Measurements from ENCODE around the gene ADGRD1.

Gene ADGRD1

DNA sequence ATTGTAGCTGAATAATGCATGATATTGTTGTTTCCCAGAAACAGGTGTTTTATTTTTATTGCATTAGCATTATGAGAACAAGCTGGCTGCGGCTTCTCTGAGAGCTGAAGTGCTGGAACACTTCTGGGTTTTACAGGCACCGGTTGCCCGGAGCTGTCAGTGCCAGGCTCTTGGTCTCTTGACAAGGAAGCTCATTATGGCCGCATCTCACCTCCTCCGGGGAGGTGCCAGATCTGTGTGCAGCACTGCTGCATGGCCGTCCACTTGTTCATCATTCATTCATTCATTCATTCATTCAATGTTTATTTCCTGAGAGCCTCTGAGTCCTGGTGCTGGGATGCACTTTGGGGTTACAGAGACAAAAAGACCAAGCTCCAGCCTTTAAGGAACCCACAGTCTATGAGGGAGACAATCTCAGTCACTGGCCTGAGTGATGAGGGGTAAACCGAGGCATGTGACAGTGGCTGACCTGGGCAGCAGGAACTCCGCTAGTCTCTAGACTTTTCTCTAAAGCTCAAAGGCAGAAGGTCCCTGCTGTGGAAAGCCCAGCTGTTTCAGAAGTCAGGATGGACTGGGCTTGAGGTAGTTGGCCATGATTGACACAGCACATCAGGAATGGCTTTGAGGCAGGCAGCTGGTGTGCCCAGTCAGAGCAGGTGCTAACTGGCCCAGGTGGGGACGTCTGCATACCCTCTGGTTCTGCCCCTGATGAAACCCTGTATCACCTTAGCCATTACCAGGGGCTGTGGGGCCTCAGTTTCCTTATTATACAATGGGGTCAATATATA is 181.0 kb downstream of the ADGRD1 start (continued):
- TF ChIP-seq, protein P1, sequence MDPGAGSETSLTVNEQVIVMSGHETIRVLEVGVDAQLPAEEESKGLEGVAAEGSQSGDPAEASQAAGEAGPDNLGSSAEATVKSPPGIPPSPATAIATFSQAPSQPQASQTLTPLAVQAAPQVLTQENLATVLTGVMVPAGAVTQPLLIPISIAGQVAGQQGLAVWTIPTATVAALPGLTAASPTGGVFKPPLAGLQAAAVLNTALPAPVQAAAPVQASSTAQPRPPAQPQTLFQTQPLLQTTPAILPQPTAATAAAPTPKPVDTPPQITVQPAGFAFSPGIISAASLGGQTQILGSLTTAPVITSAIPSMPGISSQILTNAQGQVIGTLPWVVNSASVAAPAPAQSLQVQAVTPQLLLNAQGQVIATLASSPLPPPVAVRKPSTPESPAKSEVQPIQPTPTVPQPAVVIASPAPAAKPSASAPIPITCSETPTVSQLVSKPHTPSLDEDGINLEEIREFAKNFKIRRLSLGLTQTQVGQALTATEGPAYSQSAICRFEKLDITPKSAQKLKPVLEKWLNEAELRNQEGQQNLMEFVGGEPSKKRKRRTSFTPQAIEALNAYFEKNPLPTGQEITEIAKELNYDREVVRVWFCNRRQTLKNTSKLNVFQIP (CRISPR knock-in tag; IDR thresholded peaks at IDR 0.05; ENCODE audit: borderline replicate concordance, low read depth): no peak
- TF ChIP-seq TOX (CRISPR knock-in tag; IDR thresholded peaks at IDR 0.05; ENCODE audit: borderline replicate concordance) (no peak), GLIS3 (CRISPR knock-in tag; IDR thresholded peaks at IDR 0.05) (no peak), ZC3H10 (CRISPR knock-in tag; IDR thresholded peaks at IDR 0.05) (no peak), BACH2 (CRISPR knock-in tag; IDR thresholded peaks at IDR 0.05; ENCODE audit: borderline replicate concordance) (no peak)
- TF ChIP-seq, protein P2, sequence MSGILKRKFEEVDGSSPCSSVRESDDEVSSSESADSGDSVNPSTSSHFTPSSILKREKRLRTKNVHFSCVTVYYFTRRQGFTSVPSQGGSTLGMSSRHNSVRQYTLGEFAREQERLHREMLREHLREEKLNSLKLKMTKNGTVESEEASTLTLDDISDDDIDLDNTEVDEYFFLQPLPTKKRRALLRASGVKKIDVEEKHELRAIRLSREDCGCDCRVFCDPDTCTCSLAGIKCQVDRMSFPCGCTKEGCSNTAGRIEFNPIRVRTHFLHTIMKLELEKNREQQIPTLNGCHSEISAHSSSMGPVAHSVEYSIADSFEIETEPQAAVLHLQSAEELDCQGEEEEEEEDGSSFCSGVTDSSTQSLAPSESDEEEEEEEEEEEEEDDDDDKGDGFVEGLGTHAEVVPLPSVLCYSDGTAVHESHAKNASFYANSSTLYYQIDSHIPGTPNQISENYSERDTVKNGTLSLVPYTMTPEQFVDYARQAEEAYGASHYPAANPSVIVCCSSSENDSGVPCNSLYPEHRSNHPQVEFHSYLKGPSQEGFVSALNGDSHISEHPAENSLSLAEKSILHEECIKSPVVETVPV (CRISPR knock-in tag; IDR thresholded peaks at IDR 0.05): no peak

DNA sequence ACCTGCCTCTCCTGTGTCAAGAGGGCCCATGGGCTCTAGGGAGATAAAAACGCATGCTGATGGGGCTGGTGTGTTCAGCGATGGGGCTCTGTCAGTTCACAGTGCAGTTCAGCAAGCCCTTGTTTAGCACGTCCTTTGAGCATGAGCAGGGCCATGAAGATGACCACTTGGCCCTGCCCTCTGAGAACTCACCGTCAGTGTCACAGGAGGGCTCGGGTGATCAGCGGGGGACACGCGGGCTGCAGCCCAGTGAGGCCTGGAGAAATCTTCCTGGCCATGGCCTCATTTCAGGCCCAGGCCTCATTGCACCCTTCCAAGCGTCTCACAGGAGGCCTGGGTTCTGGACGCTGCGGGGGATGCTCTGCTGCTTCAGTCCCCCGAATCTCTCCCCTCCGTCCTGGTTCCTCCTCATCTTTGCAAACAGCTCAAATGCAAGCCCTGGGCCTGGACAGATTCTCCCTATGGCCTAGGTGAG is 181.6 kb downstream of the ADGRD1 start:
- no peak for ATAC-seq
- TF ChIP-seq ZC3H10 (CRISPR knock-in tag; IDR thresholded peaks at IDR 0.05) (no peak), ZNF8 (CRISPR knock-in tag; IDR thresholded peaks at IDR 0.05) (no peak), ISL1 (CRISPR knock-in tag; IDR thresholded peaks at IDR 0.05) (no peak), OSR1 (CRISPR knock-in tag; IDR thresholded peaks at IDR 0.05) (no peak), TOX (CRISPR knock-in tag; IDR thresholded peaks at IDR 0.05; ENCODE audit: borderline replicate concordance) (no peak), ZFP3 (CRISPR knock-in tag; IDR thresholded peaks at IDR 0.05) (no peak), CSDC2 (CRISPR knock-in tag; IDR thresholded peaks at IDR 0.05) (no peak), ZNF565 (CRISPR knock-in tag; conservative IDR thresholded peaks at IDR 0.05; ENCODE audit: low read depth) (no peak)
- TF ChIP-seq, protein P3, sequence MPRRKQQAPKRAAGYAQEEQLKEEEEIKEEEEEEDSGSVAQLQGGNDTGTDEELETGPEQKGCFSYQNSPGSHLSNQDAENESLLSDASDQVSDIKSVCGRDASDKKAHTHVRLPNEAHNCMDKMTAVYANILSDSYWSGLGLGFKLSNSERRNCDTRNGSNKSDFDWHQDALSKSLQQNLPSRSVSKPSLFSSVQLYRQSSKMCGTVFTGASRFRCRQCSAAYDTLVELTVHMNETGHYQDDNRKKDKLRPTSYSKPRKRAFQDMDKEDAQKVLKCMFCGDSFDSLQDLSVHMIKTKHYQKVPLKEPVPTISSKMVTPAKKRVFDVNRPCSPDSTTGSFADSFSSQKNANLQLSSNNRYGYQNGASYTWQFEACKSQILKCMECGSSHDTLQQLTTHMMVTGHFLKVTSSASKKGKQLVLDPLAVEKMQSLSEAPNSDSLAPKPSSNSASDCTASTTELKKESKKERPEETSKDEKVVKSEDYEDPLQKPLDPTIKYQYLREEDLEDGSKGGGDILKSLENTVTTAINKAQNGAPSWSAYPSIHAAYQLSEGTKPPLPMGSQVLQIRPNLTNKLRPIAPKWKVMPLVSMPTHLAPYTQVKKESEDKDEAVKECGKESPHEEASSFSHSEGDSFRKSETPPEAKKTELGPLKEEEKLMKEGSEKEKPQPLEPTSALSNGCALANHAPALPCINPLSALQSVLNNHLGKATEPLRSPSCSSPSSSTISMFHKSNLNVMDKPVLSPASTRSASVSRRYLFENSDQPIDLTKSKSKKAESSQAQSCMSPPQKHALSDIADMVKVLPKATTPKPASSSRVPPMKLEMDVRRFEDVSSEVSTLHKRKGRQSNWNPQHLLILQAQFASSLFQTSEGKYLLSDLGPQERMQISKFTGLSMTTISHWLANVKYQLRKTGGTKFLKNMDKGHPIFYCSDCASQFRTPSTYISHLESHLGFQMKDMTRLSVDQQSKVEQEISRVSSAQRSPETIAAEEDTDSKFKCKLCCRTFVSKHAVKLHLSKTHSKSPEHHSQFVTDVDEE (CRISPR knock-in tag; IDR thresholded peaks at IDR 0.05): no peak

DNA sequence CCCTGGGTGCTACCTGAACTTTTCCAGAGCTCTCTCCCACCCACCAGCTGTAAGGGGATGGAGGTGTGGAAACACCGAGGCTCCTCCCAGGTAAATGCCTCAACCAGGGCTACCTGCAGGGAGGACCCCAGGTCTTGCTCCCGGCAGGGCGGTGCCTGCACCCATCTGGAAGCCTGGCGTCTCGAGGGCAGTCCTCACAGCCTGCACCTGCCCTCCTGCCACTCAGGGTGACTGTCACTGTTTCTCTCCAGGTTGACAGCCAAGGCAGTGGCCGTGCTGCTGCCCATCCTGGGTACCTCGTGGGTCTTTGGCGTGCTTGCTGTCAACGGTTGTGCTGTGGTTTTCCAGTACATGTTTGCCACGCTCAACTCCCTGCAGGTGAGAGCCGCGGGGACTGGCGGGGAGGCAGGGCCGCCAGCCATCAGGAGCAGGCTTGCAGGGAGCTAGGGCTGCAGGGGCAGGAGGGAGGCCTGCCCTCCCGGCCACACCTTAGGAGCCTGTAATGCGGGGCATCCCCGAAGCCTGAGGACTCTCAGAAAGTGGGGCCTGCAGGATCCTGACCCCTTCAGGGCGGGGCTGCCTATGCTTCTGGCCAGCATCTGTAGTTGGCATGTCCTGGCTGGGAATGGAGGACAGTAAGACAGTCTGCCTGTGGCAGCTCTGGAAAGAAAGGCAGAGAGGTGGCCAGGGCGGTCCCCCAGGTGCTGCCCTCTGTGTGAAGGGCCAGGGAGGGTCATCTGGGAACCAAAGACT is 182.3 kb downstream of the ADGRD1 start:
- ATAC-seq: no peak
- TF ChIP-seq, protein P1 (CRISPR knock-in tag; IDR thresholded peaks at IDR 0.05; ENCODE audit: borderline replicate concordance, low read depth): no peak
- TF ChIP-seq CSDC2 (CRISPR knock-in tag; IDR thresholded peaks at IDR 0.05) (no peak), ZNF565 (CRISPR knock-in tag; conservative IDR thresholded peaks at IDR 0.05; ENCODE audit: low read depth) (no peak), ZFP30 (CRISPR knock-in tag; IDR thresholded peaks at IDR 0.05) (no peak), ZC3H10 (CRISPR knock-in tag; IDR thresholded peaks at IDR 0.05) (no peak), BACH2 (CRISPR knock-in tag; IDR thresholded peaks at IDR 0.05; ENCODE audit: borderline replicate concordance) (no peak), PPARA (CRISPR knock-in tag; IDR thresholded peaks at IDR 0.05; ENCODE audit: borderline replicate concordance) (no peak), RARB (CRISPR knock-in tag; IDR thresholded peaks at IDR 0.05) (no peak), ZNF70 (CRISPR knock-in tag; IDR thresholded peaks at IDR 0.05) (no peak), TCF4 (CRISPR knock-in tag; IDR thresholded peaks at IDR 0.05; ENCODE audit: borderline replicate concordance) (no peak), ISL1 (CRISPR knock-in tag; IDR thresholded peaks at IDR 0.05) (no peak)

DNA sequence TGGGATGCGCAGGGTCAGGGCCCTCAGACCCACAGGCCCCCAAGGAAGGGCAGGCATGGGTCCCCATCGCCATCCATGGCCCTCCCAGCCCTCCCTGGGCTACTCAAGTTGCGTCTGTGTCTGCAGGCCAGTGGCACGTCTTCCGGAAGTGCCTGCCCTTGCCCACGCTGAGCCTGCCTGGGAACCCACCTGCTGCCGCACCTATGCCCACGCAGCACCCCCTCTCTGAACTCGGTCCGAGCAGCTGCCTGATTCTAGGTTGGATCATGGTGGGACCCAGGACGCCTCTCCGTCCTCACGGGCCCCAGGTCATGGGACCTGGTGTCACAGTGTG is 182.8 kb downstream of the ADGRD1 start:
- ATAC-seq: no peak
- no peak for TF ChIP-seq BACH2 (CRISPR knock-in tag; IDR thresholded peaks at IDR 0.05; ENCODE audit: borderline replicate concordance)
- TF ChIP-seq, protein P3 (CRISPR knock-in tag; IDR thresholded peaks at IDR 0.05): no peak
- TF ChIP-seq TOX (CRISPR knock-in tag; IDR thresholded peaks at IDR 0.05; ENCODE audit: borderline replicate concordance): no peak
- TF ChIP-seq ZC3H10 (CRISPR knock-in tag; IDR thresholded peaks at IDR 0.05): no peak
- TF ChIP-seq CSDC2 (CRISPR knock-in tag; IDR thresholded peaks at IDR 0.05): no peak
- no peak for TF ChIP-seq OSR1 (CRISPR knock-in tag; IDR thresholded peaks at IDR 0.05)
- TF ChIP-seq ZNF565 (CRISPR knock-in tag; conservative IDR thresholded peaks at IDR 0.05; ENCODE audit: low read depth): no peak
- no peak for TF ChIP-seq ARNTL (CRISPR knock-in tag; IDR thresholded peaks at IDR 0.05; ENCODE audit: borderline replicate concordance, low read depth)
- TF ChIP-seq ZFP30 (CRISPR knock-in tag; IDR thresholded peaks at IDR 0.05): no peak
- no peak for TF ChIP-seq TCF4 (CRISPR knock-in tag; IDR thresholded peaks at IDR 0.05; ENCODE audit: borderline replicate concordance)
- TF ChIP-seq GLIS3 (CRISPR knock-in tag; IDR thresholded peaks at IDR 0.05): no peak
- no peak for TF ChIP-seq ESRRG (CRISPR knock-in tag; IDR thresholded peaks at IDR 0.05)
- TF ChIP-seq, protein P4, sequence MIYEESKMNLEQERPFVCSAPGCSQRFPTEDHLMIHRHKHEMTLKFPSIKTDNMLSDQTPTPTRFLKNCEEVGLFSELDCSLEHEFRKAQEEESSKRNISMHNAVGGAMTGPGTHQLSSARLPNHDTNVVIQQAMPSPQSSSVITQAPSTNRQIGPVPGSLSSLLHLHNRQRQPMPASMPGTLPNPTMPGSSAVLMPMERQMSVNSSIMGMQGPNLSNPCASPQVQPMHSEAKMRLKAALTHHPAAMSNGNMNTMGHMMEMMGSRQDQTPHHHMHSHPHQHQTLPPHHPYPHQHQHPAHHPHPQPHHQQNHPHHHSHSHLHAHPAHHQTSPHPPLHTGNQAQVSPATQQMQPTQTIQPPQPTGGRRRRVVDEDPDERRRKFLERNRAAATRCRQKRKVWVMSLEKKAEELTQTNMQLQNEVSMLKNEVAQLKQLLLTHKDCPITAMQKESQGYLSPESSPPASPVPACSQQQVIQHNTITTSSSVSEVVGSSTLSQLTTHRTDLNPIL (CRISPR knock-in tag; IDR thresholded peaks at IDR 0.05; ENCODE audit: low read depth): no peak
- TF ChIP-seq ISL1 (CRISPR knock-in tag; IDR thresholded peaks at IDR 0.05): no peak
